ENCODE measurements around the gene TET3.

TET3 gene

GRCh38 chr2:73952499-73953446 is 31.9 kb upstream of the TET3 start:
- Mint-ChIP-seq H3K9me3 (no peaks in the 10 kb centered on the region), H3K27me3 (no peaks in the 10 kb centered on the region), H3K27ac (peak overlapping the region; percentile 38), H3K4me3 (no peak overlapping the region), H3K36me3 (ENCODE audit: low read depth) (peaks cover 66% of the 10 kb centered on the region), H3K4me1 (peaks cover 46% of the 10 kb centered on the region)
- DNase-seq (no peak), ATAC-seq (no peak)

- Mint-ChIP-seq H3K9me3 (no peaks in the 10 kb centered on the region), H3K4me1 (peaks cover 15% of the 10 kb centered on the region), H3K27me3 (no peaks in the 10 kb centered on the region), H3K27ac (no peak overlapping the region), H3K36me3 (ENCODE audit: low read depth) (peaks cover 66% of the 10 kb centered on the region), H3K4me3 (no peak overlapping the region)
- ATAC-seq = no peak
- no peak for DNase-seq
Observed at GRCh38 chr2:73956218-73956865, 28.4 kb upstream of the TET3 start.

DNA sequence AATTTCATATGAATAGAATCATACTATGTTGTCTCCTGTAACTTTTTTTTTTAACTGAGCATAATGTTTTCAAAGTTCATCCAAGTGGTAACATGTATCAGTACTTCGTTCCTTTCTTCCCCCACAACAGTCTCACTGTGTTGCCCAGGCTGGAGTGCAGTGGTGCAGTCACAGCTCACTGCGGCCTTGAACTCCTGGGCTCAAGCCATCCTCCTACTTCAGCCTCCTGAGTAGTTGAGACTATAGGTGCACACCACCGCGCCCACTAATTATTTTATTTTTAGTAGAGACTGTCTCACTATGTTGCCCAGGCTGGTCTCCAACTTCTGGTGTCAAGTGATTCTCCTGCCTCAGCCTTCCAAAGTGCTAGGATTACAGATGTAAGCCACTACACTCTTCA is 23.4 kb upstream of the TET3 start:
- Mint-ChIP-seq H3K27ac (no peak overlapping the region), H3K4me1 (peaks cover 31% of the 10 kb centered on the region), H3K9me3 (peaks cover 4% of the 10 kb centered on the region), H3K36me3 (ENCODE audit: low read depth) (peaks cover 37% of the 10 kb centered on the region), H3K4me3 (no peak overlapping the region), H3K27me3 (no peaks in the 10 kb centered on the region)
- ATAC-seq (no peak), DNase-seq (no peak)

- no peaks in the 10 kb centered on the region for H3K27me3 Mint-ChIP-seq
- no peak overlapping the region for H3K4me3 Mint-ChIP-seq
- H3K36me3 Mint-ChIP-seq (ENCODE audit: low read depth) = peaks cover 31% of the 10 kb centered on the region
- H3K27ac Mint-ChIP-seq = no peak overlapping the region
- DNase-seq (no peak), ATAC-seq (no peak)
- peaks cover 29% of the 10 kb centered on the region for H3K4me1 Mint-ChIP-seq
- peaks cover 4% of the 10 kb centered on the region for H3K9me3 Mint-ChIP-seq
Observed at GRCh38 chr2:73961823-73962615, 22.7 kb upstream of the TET3 start.

DNA sequence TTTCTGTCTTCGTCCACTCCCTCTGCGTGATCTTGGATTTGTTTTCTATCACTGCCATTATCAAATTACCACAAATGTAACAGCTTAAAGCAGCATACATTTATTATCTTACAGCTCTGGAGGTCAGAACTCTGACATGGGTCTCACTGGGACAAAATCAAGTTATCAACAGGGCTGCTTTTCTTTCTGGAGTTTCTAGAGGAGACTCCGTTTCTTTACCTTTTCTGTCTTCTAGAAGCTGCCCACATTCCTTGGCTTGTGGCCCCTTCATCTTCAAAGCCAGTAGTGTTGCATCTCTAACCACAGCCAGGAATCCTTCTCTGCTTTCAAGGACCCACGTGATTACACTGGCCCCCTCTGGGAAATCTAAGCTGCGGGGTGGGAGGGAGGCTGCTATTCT is 21.9 kb upstream of the TET3 start:
- no peak for ATAC-seq

GRCh38 chr2:73963385-73964120 is 21.2 kb upstream of the TET3 start:
- peak; percentile 96 for ATAC-seq
- Mint-ChIP-seq H3K9me3 (peaks cover 4% of the 10 kb centered on the region), H3K4me3 (peak overlapping the region; percentile 58), H3K4me1 (peaks cover 29% of the 10 kb centered on the region), H3K27ac (peak overlapping the region; percentile 80), H3K27me3 (no peaks in the 10 kb centered on the region), H3K36me3 (ENCODE audit: low read depth) (peaks cover 20% of the 10 kb centered on the region)
- DNase-seq = peak; percentile 45

More for the DNA sequence above, 21.9 kb upstream of the TET3 start:
- no peak for DNase-seq
- H3K27me3 Mint-ChIP-seq = no peaks in the 10 kb centered on the region
- peaks cover 29% of the 10 kb centered on the region for H3K4me1 Mint-ChIP-seq
- peaks cover 4% of the 10 kb centered on the region for H3K9me3 Mint-ChIP-seq
- peak overlapping the region; percentile 80 for H3K27ac Mint-ChIP-seq
- H3K4me3 Mint-ChIP-seq = no peak overlapping the region
- peaks cover 28% of the 10 kb centered on the region for H3K36me3 Mint-ChIP-seq (ENCODE audit: low read depth)

DNA sequence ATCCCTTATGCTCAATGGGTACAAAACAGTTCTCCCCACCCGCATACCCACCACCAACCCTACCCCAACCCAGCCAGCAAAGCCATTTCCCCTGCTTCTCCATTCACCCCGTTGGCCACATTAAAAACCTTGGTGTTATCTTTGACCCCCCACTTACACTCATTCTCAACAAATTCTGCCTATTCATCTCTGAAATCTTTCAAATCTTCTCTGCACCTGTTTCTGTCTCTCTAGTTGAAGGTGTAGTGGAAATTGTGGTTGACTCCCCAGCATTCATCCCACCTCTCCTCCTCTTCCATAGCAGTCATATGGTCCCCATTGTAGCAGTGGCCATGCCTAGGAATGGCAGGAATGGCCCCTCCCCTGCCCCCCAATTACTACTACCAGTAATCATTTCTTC is 20.5 kb upstream of the TET3 start:
- H3K27ac Mint-ChIP-seq = peak overlapping the region; percentile 80
- H3K4me3 Mint-ChIP-seq = peak overlapping the region; percentile 58
- no peak for ATAC-seq
- peaks cover 14% of the 10 kb centered on the region for H3K36me3 Mint-ChIP-seq (ENCODE audit: low read depth)
- no peaks in the 10 kb centered on the region for H3K27me3 Mint-ChIP-seq
- peaks cover 33% of the 10 kb centered on the region for H3K4me1 Mint-ChIP-seq
- H3K9me3 Mint-ChIP-seq = peaks cover 4% of the 10 kb centered on the region
- no peak for DNase-seq

DNA sequence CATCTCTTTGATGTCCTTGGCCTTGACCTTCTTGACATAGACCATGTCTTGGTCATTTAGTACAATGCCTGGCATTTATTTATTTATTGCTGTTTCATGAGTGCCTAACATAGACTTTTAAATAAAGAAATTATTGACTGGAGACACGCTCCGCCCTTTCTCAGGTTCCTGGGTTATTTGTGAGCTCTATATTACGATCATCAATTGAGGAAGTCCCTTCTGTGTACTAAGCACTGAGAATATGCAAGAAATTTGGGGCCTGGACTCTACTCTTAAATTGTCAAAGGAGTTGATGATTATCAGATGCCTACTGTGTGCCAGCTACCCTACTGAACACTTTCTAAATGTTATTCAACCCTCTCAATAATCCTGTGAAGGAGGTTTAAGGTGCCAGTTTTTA is 19.7 kb upstream of the TET3 start:
- Mint-ChIP-seq H3K9me3 (peaks cover 4% of the 10 kb centered on the region), H3K4me1 (peaks cover 41% of the 10 kb centered on the region), H3K27ac (peak overlapping the region; percentile 80), H3K4me3 (no peak overlapping the region), H3K27me3 (no peaks in the 10 kb centered on the region), H3K36me3 (ENCODE audit: low read depth) (peaks cover 7% of the 10 kb centered on the region)
- DNase-seq (no peak), ATAC-seq (no peak)

- Mint-ChIP-seq H3K27me3 (no peaks in the 10 kb centered on the region), H3K36me3 (ENCODE audit: low read depth) (peaks cover 4% of the 10 kb centered on the region), H3K9me3 (no peaks in the 10 kb centered on the region), H3K27ac (no peak overlapping the region), H3K4me3 (no peak overlapping the region), H3K4me1 (peaks cover 66% of the 10 kb centered on the region)
- DNase-seq (no peak), ATAC-seq (no peak)
Observed at GRCh38 chr2:73968357-73968937, 16.3 kb upstream of the TET3 start.

GRCh38 chr2:73969356-73969755 is 15.4 kb upstream of the TET3 start:
- no peak overlapping the region for H3K27ac Mint-ChIP-seq
- H3K4me1 Mint-ChIP-seq = peaks cover 58% of the 10 kb centered on the region
- no peak overlapping the region for H3K4me3 Mint-ChIP-seq
- H3K36me3 Mint-ChIP-seq (ENCODE audit: low read depth) = peaks cover 4% of the 10 kb centered on the region
- no peaks in the 10 kb centered on the region for H3K27me3 Mint-ChIP-seq
- DNase-seq (no peak), ATAC-seq (no peak)
- H3K9me3 Mint-ChIP-seq = no peaks in the 10 kb centered on the region

- peaks cover 4% of the 10 kb centered on the region for H3K36me3 Mint-ChIP-seq (ENCODE audit: low read depth)
- peak overlapping the region; percentile 90 for H3K27ac Mint-ChIP-seq
- peaks cover 49% of the 10 kb centered on the region for H3K4me1 Mint-ChIP-seq
- H3K9me3 Mint-ChIP-seq = no peaks in the 10 kb centered on the region
- no peak for DNase-seq
- no peak for ATAC-seq
- H3K4me3 Mint-ChIP-seq = peak overlapping the region; percentile 67
- H3K27me3 Mint-ChIP-seq = no peaks in the 10 kb centered on the region
Observed at GRCh38 chr2:73970141-73970803, 14.4 kb upstream of the TET3 start.

- Mint-ChIP-seq H3K36me3 (ENCODE audit: low read depth) (peaks cover 4% of the 10 kb centered on the region), H3K27ac (peak overlapping the region; percentile 90), H3K9me3 (no peaks in the 10 kb centered on the region), H3K4me3 (peak overlapping the region; percentile 67), H3K27me3 (no peaks in the 10 kb centered on the region), H3K4me1 (peaks cover 53% of the 10 kb centered on the region)
- peak; percentile 82 for ATAC-seq
- DNase-seq = peak; percentile 56
Observed at GRCh38 chr2:73970850-73971471, 13.7 kb upstream of the TET3 start.

DNA sequence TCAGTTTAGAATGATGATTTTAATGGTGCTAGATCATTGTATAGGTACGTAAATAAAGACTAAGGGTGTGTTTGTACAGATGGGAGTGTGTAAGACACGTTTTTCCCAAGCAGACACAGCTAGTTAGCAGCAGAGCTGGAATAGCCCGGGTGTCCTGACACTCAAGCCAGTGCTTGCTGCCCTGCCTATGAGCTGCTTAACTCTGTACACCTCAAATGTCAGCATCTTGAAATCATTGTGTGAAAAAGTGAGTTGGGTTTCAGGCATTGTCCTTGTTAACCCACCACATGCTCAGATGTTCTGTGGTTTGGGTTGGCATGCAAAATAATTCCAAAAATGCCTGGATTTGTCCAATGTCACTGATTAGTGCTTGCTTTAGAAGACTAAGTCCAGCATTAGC is 13.0 kb upstream of the TET3 start:
- Mint-ChIP-seq H3K27me3 (no peaks in the 10 kb centered on the region), H3K4me1 (peaks cover 53% of the 10 kb centered on the region), H3K36me3 (ENCODE audit: low read depth) (peaks cover 4% of the 10 kb centered on the region), H3K27ac (peak overlapping the region; percentile 90), H3K9me3 (no peaks in the 10 kb centered on the region), H3K4me3 (peak overlapping the region; percentile 67)
- DNase-seq (no peak), ATAC-seq (peak; percentile 38)

Data from activated naive CD8-positive, alpha-beta T cell treated with anti-CD3 and anti-CD28 coated beads, Interleukin-2, amount 50 U/mL, for 24 hours (primary cell).